Esophagus muscularis mucosa (tissue), 4 donors: ENCODE results near the gene ZBTB4. TPM values are rescaled to one million over a fixed set of nuclear protein-coding genes. Genes with fewer than 3 reads are reported as not detected.

Experiments
- DNase-seq: peaks from one replicate; pipeline ENCODE4 v3.0.0-alpha.2; 2017; ENCODE audit errors: extremely low spot score
- H3K27ac ChIP-seq, 4 donors: fragments of 200-600 bp; sonication (generic); replicated peaks in 1 of 4; 1 replicate in 3 of 4; 2 replicates in 1 of 4; pipeline ENCODE4 v1.5.1; 2016 to 2019; ENCODE audit warnings: mild to moderate bottlenecking in 1 of 4
- H3K27me3 ChIP-seq, 4 donors: fragments of 200-600 bp; sonication (generic); one replicate each; pipeline versions ENCODE4 v1.5.1 to v1.6.0; 2016 to 2019
- H3K36me3 ChIP-seq, 4 donors: fragments of 200-600 bp; sonication (generic); one replicate each; pipeline ENCODE4 v1.5.1; 2016 to 2019
- H3K4me1 ChIP-seq, 4 donors: fragments of 200-600 bp; sonication (generic); one replicate each; pipeline ENCODE4 v1.5.1; 2016 to 2019
- H3K4me3 ChIP-seq, 4 donors: fragments of 200-600 bp; sonication (generic); 1 replicate in 2 of 4; 2 replicates in 2 of 4; pipeline ENCODE4 v1.5.1; 2016 to 2019; ENCODE audit warnings: mild to moderate bottlenecking in 4 of 4, moderate library complexity in 1 of 4
- H3K9me3 ChIP-seq, 4 donors: fragments of 200-600 bp; sonication (generic); 1 replicate in 3 of 4; 2 replicates in 1 of 4; pipeline ENCODE4 v1.5.1; 2016 to 2019
- EP300 ChIP-seq: sonication (generic); formaldehyde crosslinking; IDR thresholded peaks from one replicate; pipeline ENCODE4 v1.6.1; 2017; ENCODE audit warnings: antibody characterized with exemption
- POLR2A ChIP-seq: fragments of 450-650 bp; IDR thresholded peaks from one replicate; pipeline ENCODE4 v1.6.1; 2017; ENCODE audit warnings: antibody characterized with exemption, moderate library complexity, mild to moderate bottlenecking, low read depth
- POLR2AphosphoS5 ChIP-seq, 2 donors: sonication (generic); formaldehyde crosslinking; IDR thresholded peaks; one replicate each; pipeline ENCODE4 v1.6.1; 2017; ENCODE audit warnings: antibody characterized with exemption in 2 of 2
- WGBS: methylation state at CpG from one replicate; pipeline ENCODE4 v1.1.5; 2018; 5-methylcytosine and 5-hydroxymethylcytosine counted together
- intact Hi-C: fragments of 100-400 bp; cut with DNase I; formaldehyde crosslinking; loops from one replicate; pipeline ENCODE4 v1.15.1; 2023
- total RNA-seq, 4 donors: library from RNA; depleted of rRNA; stranded (reverse); fragments of >200 nt; gene quantifications; one replicate each; pipeline versions ENCODE4 v1.1.0 to v1.2.1, GENCODE V29; 2016
- TF ChIP-seq, protein P1 (sequence below), 3 experiments: fragments of 200-600 bp in 2 of 3; fragments of 450-650 bp in 1 of 3; sonication (generic) in 2 of 3; IDR thresholded peaks; one replicate each; pipeline ENCODE4 v1.5.1; 2017 to 2019; ENCODE audit warnings: antibody characterized with exemption in 3 of 3, mild to moderate bottlenecking in 2 of 3, moderate library complexity in 1 of 3

Gene ZBTB4
- total RNA-seq, result 100 to 1,000 TPM in 2 of 4 donors, 10 to 100 TPM in 2; 57.5 to 113 (median 87.7) TPM

DNA sequence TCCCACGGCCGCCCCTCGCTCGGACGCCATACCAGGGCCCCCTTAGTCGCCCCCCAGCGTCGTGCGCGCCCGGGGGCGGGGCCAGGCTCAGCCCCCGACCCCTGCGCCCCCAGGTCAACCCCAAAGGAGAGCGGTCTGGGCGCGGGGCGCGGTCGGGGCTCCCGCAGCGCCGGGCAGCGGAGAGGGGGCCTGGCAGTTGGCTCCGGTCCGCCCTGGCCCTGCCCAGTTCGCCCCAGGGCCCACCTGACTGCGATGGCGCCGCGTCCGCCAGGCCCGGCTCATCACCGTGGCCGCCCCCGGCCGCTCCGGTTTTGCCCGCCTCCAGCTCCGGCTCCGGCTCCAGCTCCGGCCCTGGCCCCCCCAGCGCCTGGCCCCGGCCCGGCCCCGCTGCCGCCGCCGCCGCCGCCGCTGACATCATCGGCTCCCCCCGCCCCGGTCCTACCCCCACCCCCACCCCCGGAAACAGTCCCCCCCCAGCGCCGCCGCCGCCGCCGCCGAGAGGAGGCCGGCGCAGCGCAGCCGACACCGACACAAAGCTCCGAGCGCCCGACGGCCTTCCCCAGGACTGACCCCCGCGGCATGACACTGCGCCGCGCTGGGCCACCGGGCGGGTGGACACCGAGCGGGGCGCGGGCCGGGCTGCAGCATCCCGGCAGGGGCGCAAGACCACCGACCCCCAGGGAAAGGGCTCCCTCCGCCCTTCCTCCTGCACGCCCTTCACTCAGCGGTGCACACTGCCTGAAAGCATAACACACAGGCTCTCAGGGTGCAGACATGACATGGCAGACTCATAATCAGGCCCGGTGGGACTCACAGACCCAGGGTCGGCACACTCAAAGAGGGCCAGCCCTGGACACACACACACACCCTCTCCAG lies at the start of gene ZBTB4:
TSS of gene ZBTB4 (minus strand) at position 419 of the 876 bp plus-strand sequence. CDS start 12,830 bp downstream, outside the sequence.
- WGBS, result 0% methylated on average over 2 of the region's 92 CpGs
- no peaks in the 10 kb centered on the region for H3K36me3 ChIP-seq
- peaks cover 0 to 3% (median 0%) of the 10 kb centered on the region in 4 donors for H3K27me3 ChIP-seq
- peaks cover 64 to 79% (median 77%) of the 10 kb centered on the region in 4 donors for H3K4me1 ChIP-seq
- H3K9me3 ChIP-seq, result no peaks in the 10 kb centered on the region
- intact Hi-C loops, result no loop called here
- TF ChIP-seq POLR2AphosphoS5 (IDR thresholded peaks at IDR 0.05) (peak; percentile 74 to 93), EP300 (no peak), POLR2A (peak; percentile 38)
- TF ChIP-seq, protein P1, sequence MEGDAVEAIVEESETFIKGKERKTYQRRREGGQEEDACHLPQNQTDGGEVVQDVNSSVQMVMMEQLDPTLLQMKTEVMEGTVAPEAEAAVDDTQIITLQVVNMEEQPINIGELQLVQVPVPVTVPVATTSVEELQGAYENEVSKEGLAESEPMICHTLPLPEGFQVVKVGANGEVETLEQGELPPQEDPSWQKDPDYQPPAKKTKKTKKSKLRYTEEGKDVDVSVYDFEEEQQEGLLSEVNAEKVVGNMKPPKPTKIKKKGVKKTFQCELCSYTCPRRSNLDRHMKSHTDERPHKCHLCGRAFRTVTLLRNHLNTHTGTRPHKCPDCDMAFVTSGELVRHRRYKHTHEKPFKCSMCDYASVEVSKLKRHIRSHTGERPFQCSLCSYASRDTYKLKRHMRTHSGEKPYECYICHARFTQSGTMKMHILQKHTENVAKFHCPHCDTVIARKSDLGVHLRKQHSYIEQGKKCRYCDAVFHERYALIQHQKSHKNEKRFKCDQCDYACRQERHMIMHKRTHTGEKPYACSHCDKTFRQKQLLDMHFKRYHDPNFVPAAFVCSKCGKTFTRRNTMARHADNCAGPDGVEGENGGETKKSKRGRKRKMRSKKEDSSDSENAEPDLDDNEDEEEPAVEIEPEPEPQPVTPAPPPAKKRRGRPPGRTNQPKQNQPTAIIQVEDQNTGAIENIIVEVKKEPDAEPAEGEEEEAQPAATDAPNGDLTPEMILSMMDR (IDR thresholded peaks at IDR 0.05), result no peak
- peak within 1 kb of the TSS; percentile 100 for H3K27ac ChIP-seq
- peak; percentile 92 for DNase-seq
- peak within 1 kb of the TSS; percentile 96 to 100 (median 100) for H3K4me3 ChIP-seq

GRCh38 chr17:7528842-7529241 lies 49.4 kb upstream of the ZBTB4 start:
- Histone ChIP-seq H3K4me3 (no peak overlapping the region), H3K4me1 (no peaks in the 10 kb centered on the region), H3K9me3 (no peaks in the 10 kb centered on the region), H3K27me3 (no peaks in the 10 kb centered on the region), H3K27ac (no peak overlapping the region), H3K36me3 (no peaks in the 10 kb centered on the region)
- intact Hi-C loops, result no loop called here
- DNase-seq, result no peak
- TF ChIP-seq EP300 (no peak), POLR2AphosphoS5 (IDR thresholded peaks at IDR 0.05) (no peak), POLR2A (no peak)
- TF ChIP-seq, protein P1 (IDR thresholded peaks at IDR 0.05), result no peak

DNA sequence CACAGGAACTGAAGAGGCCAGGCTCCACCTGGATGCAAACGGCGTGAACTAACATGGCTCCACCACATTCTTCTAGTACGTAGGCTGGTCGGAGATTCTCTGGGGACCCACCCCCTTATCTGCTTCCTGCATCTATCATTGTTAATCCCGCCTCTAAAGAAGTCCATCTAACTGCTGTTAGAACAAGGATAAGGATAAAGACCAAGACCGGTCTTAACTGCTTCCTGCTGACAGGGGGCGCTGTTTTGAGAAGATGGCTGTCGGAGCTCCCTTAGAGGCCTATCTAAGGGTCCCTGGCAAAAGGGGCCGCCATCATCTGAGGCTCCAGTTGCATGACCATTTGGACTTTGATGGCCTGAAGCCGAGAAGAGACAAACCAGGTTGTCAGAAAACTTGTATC lies 43.6 kb upstream of the ZBTB4 start:
- TF ChIP-seq POLR2AphosphoS5 (IDR thresholded peaks at IDR 0.05), result no peak
- TF ChIP-seq, protein P1 (IDR thresholded peaks at IDR 0.05), result peak; percentile 33 to 54 (median 51)
- Histone ChIP-seq H3K9me3 (no peaks in the 10 kb centered on the region), H3K4me3 (no peak overlapping the region), H3K27me3 (no peaks in the 10 kb centered on the region), H3K27ac (no peak overlapping the region), H3K36me3 (no peaks in the 10 kb centered on the region), H3K4me1 (peaks cover 0 to 4% (median 0%) of the 10 kb centered on the region in 4 donors)
- 44% methylated on average over 10 of the region's 10 CpGs for WGBS
- intact Hi-C loops, result no loop called here
- DNase-seq, result no peak

GRCh38 chr17:7515911-7516610 lies 36.6 kb upstream of the ZBTB4 start:
- no peak for DNase-seq
- H3K4me3 ChIP-seq, result no peak overlapping the region
- no peak for TF ChIP-seq POLR2AphosphoS5 (IDR thresholded peaks at IDR 0.05)
- TF ChIP-seq EP300, result no peak
- TF ChIP-seq POLR2A, result no peak
- TF ChIP-seq, protein P1 (IDR thresholded peaks at IDR 0.05), result no peak
- peaks cover 0 to 6% (median 0%) of the 10 kb centered on the region in 4 donors for H3K4me1 ChIP-seq
- intact Hi-C loops, result loop anchor here (2.0 kb wide), 2 partner anchors 43 to 73 kb away; partner anchors contain the start of gene TNFSF13
- no peak overlapping the region for H3K27ac ChIP-seq
- no peaks in the 10 kb centered on the region for H3K9me3 ChIP-seq
- peaks cover 30 to 41% (median 34%) of the 10 kb centered on the region in 4 donors for H3K36me3 ChIP-seq
- 94% methylated on average over 13 of the region's 13 CpGs for WGBS
- H3K27me3 ChIP-seq, result no peaks in the 10 kb centered on the region
